CD4-positive, alpha-beta T cell treated with Interleukin-2 at 100 ng/mL for 4 hours (primary cell): Measurements from ENCODE around the gene OR6A2.
A peak's percentile ranks its signal among the peaks of the same experiment; 100 is the strongest.
"Not testable (repeated sequence)": the region's sequence is repeated elsewhere in the genome, so short reads cannot be mapped to it uniquely, and the experiment has no call there.

Experiments
- DNase-seq: peaks from one replicate; pipeline ENCODE4 v3.0.0-alpha.2; 2020; ENCODE audit warnings: low spot score

The OR6A2 gene

GRCh38 chr11:6799402-6799801 is at the start of gene OR6A2:
TSS of gene OR6A2 (minus strand) at chr11:6799689. CDS start at chr11:6795708, 3,981 bp downstream.
- no peak for DNase-seq

GRCh38 chr11:6845383-6845782 is 45.9 kb upstream of the OR6A2 start, which contains the start of gene OR10A5:
TSS of gene OR10A5 (plus strand) at chr11:6845683. CDS start at chr11:6845683, 0 bp downstream.
- no peak for DNase-seq

- DNase-seq = no peak
Observed at GRCh38 chr11:6844356-6844755, 44.9 kb upstream of the OR6A2 start.

- no peak for DNase-seq
Observed at GRCh38 chr11:6843670-6844069, 44.2 kb upstream of the OR6A2 start.

GRCh38 chr11:6841694-6842093 is 42.2 kb upstream of the OR6A2 start:
- no peak for DNase-seq

- DNase-seq = no peak
Observed at GRCh38 chr11:6834021-6834420, 34.5 kb upstream of the OR6A2 start.

GRCh38 chr11:6833356-6833755 is 33.9 kb upstream of the OR6A2 start:
- DNase-seq = no peak

- no peak for DNase-seq
Observed at GRCh38 chr11:6828103-6828502, 28.6 kb upstream of the OR6A2 start.

GRCh38 chr11:6825231-6825744 is 25.8 kb upstream of the OR6A2 start:
- no peak for DNase-seq

- no peak for DNase-seq
Observed at GRCh38 chr11:6824136-6824823, 24.8 kb upstream of the OR6A2 start.

- no peak for DNase-seq
Observed at GRCh38 chr11:6818967-6819366, 19.5 kb upstream of the OR6A2 start.

GRCh38 chr11:6817694-6818093 is 18.2 kb upstream of the OR6A2 start:
- no peak for DNase-seq

- DNase-seq = no peak
Observed at GRCh38 chr11:6813656-6814055, 14.2 kb upstream of the OR6A2 start.

- DNase-seq = peak; percentile 60
Observed at GRCh38 chr11:6812390-6813005, 13.0 kb upstream of the OR6A2 start.

GRCh38 chr11:6801075-6801474 is 1.6 kb upstream of the OR6A2 start:
- not testable (repeated sequence) for DNase-seq

- DNase-seq = no peak
Observed at GRCh38 chr11:6794639-6795038, 4.8 kb downstream of the OR6A2 start.

- DNase-seq = no peak
Observed at GRCh38 chr11:6790546-6790945, 8.9 kb downstream of the OR6A2 start.

- DNase-seq = no peak
Observed at GRCh38 chr11:6782720-6783119, 16.8 kb downstream of the OR6A2 start, which contains the start of gene OR2AG1. TSS of gene OR2AG1 (plus strand) at chr11:6783020. CDS start at chr11:6785038, 2,018 bp downstream.

GRCh38 chr11:6780829-6781228 is 18.7 kb downstream of the OR6A2 start:
- DNase-seq = no peak

- DNase-seq = no peak
Observed at GRCh38 chr11:6778518-6778917, 21.0 kb downstream of the OR6A2 start.

- no peak for DNase-seq
Observed at GRCh38 chr11:6771926-6772893, 27.3 kb downstream of the OR6A2 start, which contains the start of gene OR2AG2. TSS of gene OR2AG2 (minus strand) at chr11:6771976. CDS start at chr11:6768957, 3,019 bp downstream.

- DNase-seq = peak; percentile 75
Observed at GRCh38 chr11:6757373-6757967, 42.0 kb downstream of the OR6A2 start.
